Left kidney (tissue), 2 donors: ENCODE measurements around the gene ACR. TPM values are rescaled to one million over a fixed set of nuclear protein-coding genes. Genes with fewer than 3 reads are reported as not detected.

Experiments
- DNase-seq: peaks from one replicate; pipeline ENCODE4 v3.0.0-alpha.2; 2013
- polyA plus RNA-seq: library from polyadenylated mRNA; unstranded; fragments of 120-200 nt; gene quantifications from one replicate; pipeline ENCODE4 v1.2.1, GENCODE V29; 2013; ENCODE audit not compliant: insufficient read length

Gene ACR
- polyA plus RNA-seq, 1 donor = 0.38 TPM

DNA sequence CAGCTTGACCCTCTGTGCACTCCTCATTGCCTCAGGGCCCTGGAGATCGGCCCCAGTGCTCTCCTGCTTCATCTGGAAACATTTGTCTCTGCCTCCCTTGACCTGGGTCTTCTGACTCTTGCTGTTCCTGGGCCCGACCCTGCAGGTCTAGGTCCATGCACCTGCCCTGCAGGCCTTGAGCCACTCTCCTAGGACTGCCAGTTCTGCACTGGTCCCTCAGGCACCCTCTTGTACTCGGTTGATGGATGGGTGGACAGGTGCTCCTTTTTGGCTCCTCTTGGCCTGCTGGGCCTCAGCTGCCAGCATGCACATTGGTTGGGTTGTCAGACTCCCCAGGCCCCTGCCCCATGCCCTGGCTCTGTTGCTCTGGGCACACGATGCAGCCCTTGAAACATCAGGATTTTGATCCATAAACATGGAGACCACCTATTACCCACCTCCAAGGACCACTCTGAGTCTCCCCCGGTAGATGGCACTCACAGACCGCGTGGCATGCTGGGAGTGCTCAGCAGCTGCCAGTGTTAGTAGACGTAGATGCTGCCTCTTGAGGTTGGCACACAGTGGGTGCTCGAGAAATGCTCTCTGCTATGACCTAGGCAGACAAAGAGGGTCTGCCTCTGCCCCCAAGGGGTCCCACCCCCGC lies 20.2 kb upstream of the ACR start:
- no peak for DNase-seq

DNA sequence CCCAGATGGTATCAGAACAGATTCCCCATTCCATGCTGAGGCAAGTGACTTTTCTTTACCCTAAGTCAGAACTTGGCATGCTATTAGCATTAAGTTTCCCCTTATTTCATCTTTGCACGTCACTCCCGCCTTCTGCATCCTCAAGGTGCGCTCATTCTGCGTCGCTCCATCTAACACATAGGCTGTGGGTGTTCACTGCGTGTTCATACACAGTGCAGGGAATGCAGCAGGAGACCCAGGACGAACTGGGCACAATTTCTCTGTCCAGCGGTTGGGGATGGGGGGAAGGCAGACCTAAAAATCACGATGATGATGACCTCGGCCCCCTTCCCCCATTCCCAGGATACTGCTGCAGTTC lies 19.7 kb upstream of the ACR start:
- no peak for DNase-seq

DNA sequence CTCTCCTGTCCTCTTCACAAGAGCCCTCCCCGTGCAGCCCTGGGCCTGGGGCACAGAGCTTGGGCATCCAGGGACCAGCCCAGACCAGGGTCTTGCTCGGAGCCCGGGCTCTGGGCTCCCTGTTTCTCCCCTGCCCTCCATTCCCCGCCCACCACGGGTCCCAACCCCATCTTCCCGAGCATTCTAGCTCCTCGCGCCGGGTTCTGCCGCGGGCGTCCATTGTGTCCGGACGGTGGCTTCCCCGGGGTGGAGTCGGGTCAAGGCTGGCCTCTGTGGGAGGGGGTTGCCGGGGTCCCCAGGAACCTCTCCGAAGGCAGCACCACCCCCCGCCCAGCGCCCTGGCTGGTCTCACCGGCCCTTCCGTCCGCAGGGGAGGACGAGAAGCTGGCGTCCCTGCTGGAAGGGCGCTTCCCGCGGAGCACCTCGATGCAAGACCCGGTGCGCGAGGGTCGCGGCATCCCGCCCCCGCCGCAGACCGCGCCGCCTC lies 18.1 kb upstream of the ACR start:
- no peak for DNase-seq

- no peak for DNase-seq
Measured at GRCh38 chr22:50720301-50721256, 17.4 kb upstream of the ACR start.

GRCh38 chr22:50721257-50721844 lies 16.7 kb upstream of the ACR start:
- DNase-seq = no peak

DNA sequence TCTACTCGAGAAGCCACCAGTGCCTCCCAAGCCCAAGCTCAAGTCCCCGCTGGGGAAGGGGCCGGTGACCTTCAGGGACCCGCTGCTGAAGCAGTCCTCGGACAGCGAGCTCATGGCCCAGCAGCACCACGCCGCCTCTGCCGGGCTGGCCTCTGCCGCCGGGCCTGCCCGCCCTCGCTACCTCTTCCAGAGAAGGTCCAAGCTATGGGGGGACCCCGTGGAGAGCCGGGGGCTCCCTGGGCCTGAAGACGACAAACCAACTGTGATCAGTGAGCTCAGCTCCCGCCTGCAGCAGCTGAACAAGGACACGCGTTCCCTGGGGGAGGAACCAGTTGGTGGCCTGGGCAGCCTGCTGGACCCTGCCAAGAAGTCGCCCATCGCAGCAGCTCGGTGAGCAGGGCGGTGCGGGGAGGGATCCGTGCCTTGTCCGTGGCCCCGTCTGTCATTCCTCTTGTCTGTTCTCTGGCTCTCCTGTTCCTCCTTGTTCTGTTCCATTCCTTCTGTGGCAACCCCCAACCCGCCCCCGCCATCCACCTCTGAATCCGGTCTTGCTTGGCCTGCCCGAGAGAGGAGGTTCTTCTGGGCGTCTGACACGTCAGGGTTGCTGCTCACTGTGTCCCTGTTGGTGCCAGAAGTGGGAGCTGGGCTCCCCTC lies 15.8 kb upstream of the ACR start:
- DNase-seq = no peak

DNA sequence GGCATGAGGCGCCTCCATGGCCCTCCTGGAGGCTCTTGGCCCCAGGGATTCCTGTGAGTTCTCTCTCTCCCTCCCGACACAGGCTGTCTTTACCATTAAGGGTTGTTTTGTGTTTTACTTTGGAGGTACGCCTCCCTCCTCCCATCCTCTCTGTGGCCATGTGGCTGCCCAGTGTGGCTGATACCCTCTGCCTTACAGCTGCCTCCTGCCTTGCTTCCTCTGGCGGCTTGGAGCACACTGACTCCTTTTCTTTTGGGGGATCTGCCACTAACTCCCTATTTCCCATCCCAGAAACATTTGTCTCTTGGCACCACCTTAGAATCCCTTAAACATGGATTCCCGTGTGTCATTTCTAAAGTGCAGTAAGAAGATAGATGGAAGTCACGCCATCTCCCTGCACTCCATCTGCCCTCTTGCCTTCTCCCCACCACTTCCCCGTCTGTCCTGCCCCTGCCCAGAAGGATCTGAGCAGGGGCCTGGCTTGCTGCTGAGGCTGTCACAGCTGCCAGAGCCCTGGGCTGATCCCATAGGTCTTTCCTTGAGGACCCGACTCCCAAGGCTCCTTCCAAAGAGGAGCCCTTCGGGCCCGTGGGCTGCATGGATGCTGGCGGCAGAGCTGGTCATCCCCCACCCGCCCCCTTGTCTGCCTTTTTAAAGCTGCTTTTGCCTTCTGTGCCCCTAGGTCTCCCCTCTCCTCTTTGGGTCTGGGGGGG lies 15.1 kb upstream of the ACR start:
- no peak for DNase-seq

DNA sequence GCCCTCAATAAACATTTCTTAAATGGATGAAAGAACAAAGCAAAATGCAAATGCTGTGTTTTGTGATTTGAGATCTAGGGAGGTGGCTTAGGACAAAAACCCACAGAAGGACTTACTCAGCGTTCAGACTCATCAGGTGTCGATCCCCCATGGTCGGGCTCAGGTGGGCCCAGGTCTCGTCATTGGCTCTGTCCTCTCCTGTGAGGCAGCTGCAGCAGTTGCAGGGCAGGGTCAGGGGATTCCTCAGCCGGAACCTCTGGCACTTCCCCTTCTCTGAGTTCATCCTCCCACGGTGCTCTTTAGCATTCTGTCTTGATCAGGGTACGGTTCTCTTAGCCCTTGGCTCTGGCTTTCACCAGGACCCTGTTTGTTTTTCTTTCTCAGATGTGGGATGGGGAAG lies 14.0 kb upstream of the ACR start:
- DNase-seq = no peak

DNA sequence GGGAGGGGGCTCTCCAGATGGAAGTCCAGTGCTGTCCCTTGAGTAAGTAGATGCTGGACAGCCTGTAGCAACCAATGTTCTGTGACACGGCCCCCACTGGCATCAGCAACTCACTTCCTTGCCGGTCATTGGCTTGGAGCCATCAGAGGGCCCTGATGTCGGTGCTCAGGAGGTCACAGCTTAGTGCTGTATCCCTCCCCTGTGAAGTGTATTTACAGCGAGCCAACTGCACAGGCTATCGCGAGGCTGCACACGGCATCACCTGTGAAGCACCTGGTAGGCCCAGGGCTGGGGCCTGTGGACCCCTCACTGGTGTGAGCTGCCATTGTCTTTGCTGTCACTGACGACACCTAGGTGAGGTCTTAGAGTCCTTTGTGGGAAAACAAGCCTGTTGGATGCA lies 13.4 kb upstream of the ACR start:
- no peak for DNase-seq

DNA sequence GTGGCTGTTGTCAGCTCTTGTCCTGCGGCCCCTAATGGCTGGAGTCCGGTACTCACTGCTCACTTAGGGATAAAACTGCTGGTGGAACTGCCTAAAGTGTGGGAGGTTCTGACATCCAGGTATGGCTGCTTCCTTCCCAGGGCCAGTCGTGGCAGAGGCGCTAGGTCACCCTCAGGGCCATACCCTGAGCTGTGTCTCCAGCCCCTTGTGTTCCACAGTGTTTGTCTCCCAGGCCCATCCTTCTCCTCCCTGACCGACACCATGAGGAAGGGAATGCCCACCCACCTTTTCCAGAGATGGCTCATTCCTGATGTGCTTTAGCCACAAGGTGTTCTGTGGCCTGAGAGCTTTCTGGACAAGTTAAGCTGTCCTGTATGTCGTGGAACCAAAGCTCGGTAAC lies 12.4 kb upstream of the ACR start:
- no peak for DNase-seq

- DNase-seq = no peak
Measured at GRCh38 chr22:50726643-50727340, 11.2 kb upstream of the ACR start.

DNA sequence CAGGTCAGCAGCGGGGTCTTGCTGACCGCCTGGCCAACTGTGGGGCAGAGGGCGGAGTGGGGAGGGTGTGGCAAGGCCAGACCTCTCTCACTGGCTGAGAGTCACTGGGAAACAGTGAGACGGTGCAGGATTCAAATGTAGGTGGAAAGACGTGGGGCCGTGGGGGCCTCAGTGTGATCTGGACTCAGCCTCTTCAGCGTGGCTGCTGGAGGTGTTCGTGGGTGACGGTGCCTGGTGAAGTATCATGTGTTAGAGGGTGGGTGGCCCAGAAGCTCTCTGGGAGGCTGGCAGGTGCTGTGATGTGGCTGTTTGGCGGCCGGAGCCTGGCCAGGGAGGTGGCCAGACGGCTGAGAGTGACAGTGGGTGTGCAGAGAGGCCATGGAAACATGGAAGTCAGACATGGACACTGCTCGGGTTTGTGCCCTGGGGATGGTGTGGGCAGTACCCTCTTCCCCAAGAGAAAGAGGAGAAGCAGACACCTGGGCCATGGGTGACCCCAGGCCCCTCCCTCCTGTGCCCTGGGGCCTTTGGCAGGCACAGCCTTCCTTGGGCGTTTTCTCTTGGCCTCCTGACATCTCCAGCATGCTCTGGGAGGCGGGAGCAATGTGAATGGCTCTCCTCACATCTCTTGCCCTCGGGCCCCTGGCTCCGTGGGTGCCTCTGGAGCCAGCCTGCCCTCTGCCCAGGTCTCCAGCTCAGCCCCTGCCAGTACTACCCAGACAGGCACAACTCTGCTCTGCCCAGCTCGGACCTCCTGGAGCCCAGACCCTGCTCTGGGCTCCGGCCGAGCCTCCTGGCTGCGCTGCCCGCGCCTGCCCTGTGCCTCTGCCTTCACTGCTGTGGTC lies 10.1 kb upstream of the ACR start:
- DNase-seq = no peak

DNA sequence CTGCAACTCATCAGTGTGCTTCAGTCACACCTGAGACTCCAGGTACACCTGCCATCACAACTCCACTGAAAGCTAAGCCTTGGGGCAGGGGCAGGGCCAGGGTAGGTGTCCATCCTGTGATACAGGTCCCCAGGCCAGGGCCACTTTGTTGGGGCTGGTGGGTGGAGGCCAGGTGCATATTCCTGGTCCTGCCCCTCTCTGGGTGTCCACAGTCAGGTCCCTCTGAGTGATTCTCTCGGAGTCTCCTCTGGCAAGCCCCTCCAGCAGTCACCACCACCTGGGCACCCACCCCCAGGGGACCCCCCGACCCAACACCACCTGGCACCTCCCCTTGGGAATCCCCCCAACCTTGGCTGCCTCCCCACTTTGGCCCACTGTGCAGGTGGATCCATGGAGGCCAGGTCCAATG lies 9.5 kb upstream of the ACR start:
- no peak for DNase-seq

DNA sequence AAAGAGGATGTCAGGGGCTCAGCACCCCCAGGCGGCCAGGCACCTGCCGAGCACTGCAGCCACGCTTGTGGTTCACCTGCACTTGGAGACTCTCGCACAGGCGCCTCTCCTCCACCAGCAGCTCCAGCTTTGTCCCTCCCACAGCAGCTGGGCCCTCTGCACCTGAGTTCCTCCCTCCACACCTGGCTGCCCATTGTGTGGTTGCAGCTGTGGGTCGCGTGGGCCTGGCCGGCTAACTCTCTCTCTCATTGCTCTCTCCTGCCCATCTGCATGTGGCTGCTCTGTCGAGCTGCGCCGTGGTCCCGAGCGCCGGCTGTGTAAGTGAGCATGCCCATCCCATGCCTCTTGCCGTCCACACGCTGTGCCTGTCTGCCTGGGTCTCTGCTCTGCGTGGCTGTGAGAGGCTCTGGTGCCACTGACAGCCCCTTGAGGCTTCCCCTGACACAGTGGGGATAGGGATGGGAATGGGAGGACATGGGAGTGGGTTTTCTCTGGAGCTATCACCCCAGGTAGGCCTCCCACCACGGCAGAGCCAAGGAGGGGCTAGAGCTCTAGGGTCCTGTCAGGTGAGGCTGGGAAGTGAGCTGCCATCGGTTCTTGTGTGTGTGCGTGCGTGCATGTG lies 8.5 kb upstream of the ACR start:
- DNase-seq = no peak

- DNase-seq = no peak
Measured at GRCh38 chr22:50730013-50730891, 7.8 kb upstream of the ACR start.

- no peak for DNase-seq
Measured at GRCh38 chr22:50730941-50731661, 6.9 kb upstream of the ACR start.

DNA sequence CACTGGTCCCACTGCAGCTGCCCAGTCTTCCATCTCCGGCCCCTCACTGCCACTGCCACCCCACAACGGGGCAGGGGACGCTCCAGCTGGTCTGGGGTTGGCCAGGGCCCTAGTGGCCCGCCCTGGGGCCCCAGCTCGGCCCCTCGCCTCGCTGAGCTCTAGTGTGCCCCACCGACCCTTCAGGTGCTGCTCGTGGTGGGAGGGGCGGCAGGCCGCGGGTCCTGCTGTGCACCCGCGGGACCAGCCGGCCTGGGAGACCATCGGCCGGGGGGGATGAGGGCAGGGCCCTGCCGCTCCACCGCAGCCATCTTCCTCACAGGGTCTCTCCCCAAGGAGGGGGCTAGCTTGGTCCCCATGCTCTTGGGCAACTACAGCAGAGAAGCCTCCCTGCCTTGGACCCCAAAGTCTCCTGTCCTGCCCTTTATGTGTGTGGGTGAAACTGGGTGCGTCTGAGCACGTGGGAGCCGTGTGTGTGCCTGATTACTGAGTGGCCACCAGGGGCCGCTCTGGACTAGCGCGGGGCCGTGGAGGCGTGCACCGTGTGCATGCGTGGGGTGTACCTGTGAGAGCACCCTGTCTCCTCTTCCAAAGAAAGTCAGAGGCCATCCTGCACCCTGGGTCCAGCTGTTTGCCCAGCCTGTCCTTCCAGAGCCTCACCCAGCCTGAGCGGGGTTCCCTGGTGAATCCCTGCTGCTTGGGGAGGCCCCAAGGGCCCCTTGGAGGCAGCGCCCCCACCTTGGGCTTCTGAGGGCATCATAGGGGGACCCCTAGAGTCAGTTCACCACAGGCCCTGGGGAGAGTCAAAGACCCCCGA lies 6.0 kb upstream of the ACR start:
- DNase-seq = no peak
